Measurements from ENCODE around the gene TEX26. TPM values are rescaled to one million over a fixed set of nuclear protein-coding genes. Genes with fewer than 3 reads are reported as not detected.

Gene TEX26
- total RNA-seq, 2 donors from 2014 or later: not detected

DNA sequence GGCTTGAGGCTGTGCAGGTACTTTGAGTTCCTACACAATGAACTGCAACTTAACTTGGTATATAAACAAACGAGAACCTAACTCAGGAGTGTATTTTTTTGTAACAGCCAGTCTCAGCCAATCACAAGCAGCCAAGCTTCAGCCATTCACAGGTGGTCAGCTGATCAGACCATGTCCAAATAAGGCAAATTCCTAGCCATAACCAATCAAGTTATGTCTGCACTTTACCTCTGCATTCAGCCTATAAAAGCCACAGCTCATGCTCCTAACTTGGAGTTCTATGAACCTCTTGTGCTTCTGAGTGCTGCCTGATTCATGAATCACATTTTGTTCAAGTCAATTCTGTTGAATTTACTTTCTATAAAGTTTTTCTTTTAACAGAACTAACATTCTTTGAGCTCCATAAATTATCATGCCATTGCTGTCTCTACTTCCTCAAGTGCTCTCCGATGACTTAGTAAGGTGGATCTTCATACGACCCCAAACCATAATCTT lies 43.2 kb upstream of the TEX26 start:
- H3K9ac ChIP-seq (ENCODE audit: extremely low read depth, low read length, poor library complexity, severe bottlenecking): no peak overlapping the region
- WGBS, 2 experiments (ENCODE audit: insufficient coverage in 1 of 2, insufficient read length in 1 of 2): 94 to 100% methylated on average over 1 to 2 of the region's 3 CpGs
- Mint-ChIP-seq H3K4me3 (no peak overlapping the region), H3K9me3 (peaks cover 27% of the 10 kb centered on the region), H3K4me1 (peaks cover 6% of the 10 kb centered on the region), H3K36me3 (ENCODE audit: low read depth) (peaks cover 13% of the 10 kb centered on the region), H3K27me3 (ENCODE audit: insufficient read depth) (no peaks in the 10 kb centered on the region), H3K27ac (no peak overlapping the region)
- H3K27ac ChIP-seq (ENCODE audit: low read depth, low read length): no peak overlapping the region
- no peak for DNase-seq
- no peak overlapping the region for H3K4me3 ChIP-seq (ENCODE audit: low read length)
- H3K27me3 ChIP-seq (ENCODE audit: control insufficient read depth, insufficient read depth, low read length, poor library complexity, severe bottlenecking): no peaks in the 10 kb centered on the region
- H3K4me1 ChIP-seq (ENCODE audit: control insufficient read depth, insufficient read depth, low read length): no peaks in the 10 kb centered on the region
- no peaks in the 10 kb centered on the region for H3K36me3 ChIP-seq (ENCODE audit: control insufficient read depth, insufficient read depth, low read length)
- TF ChIP-seq CTCF (conservative IDR thresholded peaks at IDR 0.05): no peak
- H3K9me3 ChIP-seq (ENCODE audit: control insufficient read depth, low read length): peaks cover 17% of the 10 kb centered on the region

- Histone ChIP-seq H3K27ac (ENCODE audit: low read depth, low read length) (no peak overlapping the region), H3K4me3 (ENCODE audit: low read length) (no peak overlapping the region), H3K4me1 (ENCODE audit: control insufficient read depth, insufficient read depth, low read length) (no peaks in the 10 kb centered on the region), H3K9me3 (ENCODE audit: control insufficient read depth, low read length) (peaks cover 17% of the 10 kb centered on the region), H3K36me3 (ENCODE audit: control insufficient read depth, insufficient read depth, low read length) (no peaks in the 10 kb centered on the region), H3K9ac (ENCODE audit: extremely low read depth, low read length, poor library complexity, severe bottlenecking) (no peak overlapping the region), H3K27me3 (ENCODE audit: control insufficient read depth, insufficient read depth, low read length, poor library complexity, severe bottlenecking) (no peaks in the 10 kb centered on the region)
- TF ChIP-seq CTCF (conservative IDR thresholded peaks at IDR 0.05): peak; percentile 91
- Mint-ChIP-seq H3K4me3 (no peak overlapping the region), H3K36me3 (ENCODE audit: low read depth) (no peaks in the 10 kb centered on the region), H3K9me3 (peaks cover 7% of the 10 kb centered on the region), H3K27ac (no peak overlapping the region), H3K27me3 (ENCODE audit: insufficient read depth) (no peaks in the 10 kb centered on the region), H3K4me1 (peaks cover 2% of the 10 kb centered on the region)
- peak; percentile 94 for DNase-seq
- WGBS, 2 experiments (ENCODE audit: insufficient coverage in 1 of 2, insufficient read length in 1 of 2): 0 to 38% methylated on average over 1 to 6 of the region's 6 CpGs
These were observed 39.5 kb upstream of the TEX26 start for GRCh38 chr13:30892966-30893365.

- Histone ChIP-seq H3K9me3 (ENCODE audit: control insufficient read depth, low read length) (no peaks in the 10 kb centered on the region), H3K9ac (ENCODE audit: extremely low read depth, low read length, poor library complexity, severe bottlenecking) (no peak overlapping the region), H3K4me3 (ENCODE audit: low read length) (no peak overlapping the region), H3K36me3 (ENCODE audit: control insufficient read depth, insufficient read depth, low read length) (no peaks in the 10 kb centered on the region), H3K27ac (ENCODE audit: low read depth, low read length) (no peak overlapping the region), H3K4me1 (ENCODE audit: control insufficient read depth, insufficient read depth, low read length) (no peaks in the 10 kb centered on the region), H3K27me3 (ENCODE audit: control insufficient read depth, insufficient read depth, low read length, poor library complexity, severe bottlenecking) (peaks cover 6% of the 10 kb centered on the region)
- DNase-seq: no peak
- Mint-ChIP-seq H3K4me3 (no peak overlapping the region), H3K9me3 (no peaks in the 10 kb centered on the region), H3K4me1 (peaks cover 2% of the 10 kb centered on the region), H3K27me3 (ENCODE audit: insufficient read depth) (peaks cover 10% of the 10 kb centered on the region), H3K27ac (peak overlapping the region; percentile 46), H3K36me3 (ENCODE audit: low read depth) (no peaks in the 10 kb centered on the region)
- WGBS, 2 experiments (ENCODE audit: insufficient coverage in 1 of 2, insufficient read length in 1 of 2): 84% methylated on average over 4 of the region's 4 CpGs; no CpG with 5 or more reads in 1 of the 2 experiments
- no peak for TF ChIP-seq CTCF (conservative IDR thresholded peaks at IDR 0.05)
These were observed 36.7 kb upstream of the TEX26 start for GRCh38 chr13:30895773-30896172.

Data from endodermal cell (in vitro differentiated cells).